Right atrium auricular region (tissue), 2 donors: ENCODE data around the gene AFF1. TPM values are rescaled to one million over a fixed set of nuclear protein-coding genes. Genes with fewer than 3 reads are reported as not detected.

Experiments used
- DNase-seq: peaks from one replicate; pipeline ENCODE4 v3.0.0-alpha.2; 2019; ENCODE audit warnings: low spot score
- H3K27ac ChIP-seq, 2 donors: fragments of 200-600 bp; sonication (generic); 1 replicate in 1 of 2; 2 replicates in 1 of 2; pipeline ENCODE4 v1.5.1; 2016 to 2019
- H3K27me3 ChIP-seq, 2 donors: fragments of 200-600 bp; sonication (generic); one replicate each; pipeline versions ENCODE4 v1.5.1 to v1.6.0; 2017 to 2019
- H3K36me3 ChIP-seq: fragments of 200-600 bp; sonication (generic); one replicate; pipeline ENCODE4 v1.5.1; 2016
- H3K4me1 ChIP-seq, 2 donors: fragments of 200-600 bp; sonication (generic); one replicate each; pipeline versions ENCODE4 v1.5.1 to v1.6.0; 2017 to 2019
- H3K4me3 ChIP-seq, 2 donors: fragments of 200-600 bp; sonication (generic); 1 replicate in 1 of 2; 2 replicates in 1 of 2; pipeline ENCODE4 v1.5.1; 2017 to 2019; ENCODE audit warnings: mild to moderate bottlenecking in 1 of 2, moderate library complexity in 1 of 2
- H3K9me3 ChIP-seq, 2 donors: fragments of 200-600 bp; sonication (generic); one replicate each; pipeline ENCODE4 v1.5.1; 2019
- CTCF ChIP-seq, 2 donors: fragments of 200-600 bp; sonication (generic); IDR thresholded peaks; one replicate each; pipeline ENCODE4 v1.5.1; 2019; ENCODE audit warnings: antibody characterized with exemption in 2 of 2
- total RNA-seq, 2 donors: library from RNA; depleted of rRNA; stranded (reverse); fragments of >200 nt; gene quantifications; one replicate each; pipeline ENCODE4 v1.1.0, GENCODE V29; 2016

The AFF1 gene
- total RNA-seq, 2 donors from 2014 or later: 59.2 to 73.5 TPM

GRCh38 chr4:87166296-87166854 lies 231.6 kb downstream of the AFF1 start:
- no peaks in the 10 kb centered on the region for H3K4me1 ChIP-seq
- no peak overlapping the region for H3K27ac ChIP-seq
- no peak overlapping the region for H3K4me3 ChIP-seq
- peaks cover 9% of the 10 kb centered on the region for H3K36me3 ChIP-seq
- no peaks in the 10 kb centered on the region for H3K9me3 ChIP-seq
- no peaks in the 10 kb centered on the region for H3K27me3 ChIP-seq
- no peak for TF ChIP-seq CTCF (IDR thresholded peaks at IDR 0.05)
- DNase-seq: no peak

- Histone ChIP-seq H3K4me1 (no peaks in the 10 kb centered on the region), H3K27ac (no peak overlapping the region), H3K36me3 (peaks cover 16% of the 10 kb centered on the region), H3K4me3 (no peak overlapping the region), H3K27me3 (no peaks in the 10 kb centered on the region), H3K9me3 (no peaks in the 10 kb centered on the region)
- DNase-seq: no peak
- no peak for TF ChIP-seq CTCF (IDR thresholded peaks at IDR 0.05)
These were observed 237.1 kb downstream of the AFF1 start for GRCh38 chr4:87171944-87172343.

- TF ChIP-seq CTCF (IDR thresholded peaks at IDR 0.05): no peak
- Histone ChIP-seq H3K9me3 (no peaks in the 10 kb centered on the region), H3K36me3 (peaks cover 16% of the 10 kb centered on the region), H3K4me3 (no peak overlapping the region), H3K27me3 (no peaks in the 10 kb centered on the region), H3K4me1 (no peaks in the 10 kb centered on the region), H3K27ac (no peak overlapping the region)
- no peak for DNase-seq
These were observed 239.9 kb downstream of the AFF1 start for GRCh38 chr4:87174672-87175071.

- H3K4me3 ChIP-seq: no peak overlapping the region
- no peak for DNase-seq
- H3K9me3 ChIP-seq: no peaks in the 10 kb centered on the region
- H3K27me3 ChIP-seq: no peaks in the 10 kb centered on the region
- no peaks in the 10 kb centered on the region for H3K4me1 ChIP-seq
- peaks cover 8% of the 10 kb centered on the region for H3K36me3 ChIP-seq
- no peak overlapping the region for H3K27ac ChIP-seq
- TF ChIP-seq CTCF (IDR thresholded peaks at IDR 0.05): no peak
These were observed 244.9 kb downstream of the AFF1 start for GRCh38 chr4:87179751-87180150.

- no peak overlapping the region for H3K4me3 ChIP-seq
- DNase-seq: no peak
- no peaks in the 10 kb centered on the region for H3K9me3 ChIP-seq
- no peak for TF ChIP-seq CTCF (IDR thresholded peaks at IDR 0.05)
- H3K27me3 ChIP-seq: no peaks in the 10 kb centered on the region
- H3K36me3 ChIP-seq: peaks cover 8% of the 10 kb centered on the region
- H3K4me1 ChIP-seq: no peaks in the 10 kb centered on the region
- no peak overlapping the region for H3K27ac ChIP-seq
These were observed 246.0 kb downstream of the AFF1 start for GRCh38 chr4:87180767-87181166.
